Activated CD4-positive, CD25-positive, alpha-beta regulatory T cell (primary cell): ENCODE results near the gene TSPAN33.
"Not testable (repeated sequence)": the region's sequence is repeated elsewhere in the genome, so short reads cannot be mapped to it uniquely, and the experiment has no call there.

Experiments used
- DNase-seq, 4 experiments: peaks; one replicate each; lab custom pipeline; 2025; lab: John Stamatoyannopoulos, UW

TSPAN33 gene, protein sequence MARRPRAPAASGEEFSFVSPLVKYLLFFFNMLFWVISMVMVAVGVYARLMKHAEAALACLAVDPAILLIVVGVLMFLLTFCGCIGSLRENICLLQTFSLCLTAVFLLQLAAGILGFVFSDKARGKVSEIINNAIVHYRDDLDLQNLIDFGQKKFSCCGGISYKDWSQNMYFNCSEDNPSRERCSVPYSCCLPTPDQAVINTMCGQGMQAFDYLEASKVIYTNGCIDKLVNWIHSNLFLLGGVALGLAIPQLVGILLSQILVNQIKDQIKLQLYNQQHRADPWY

DNA sequence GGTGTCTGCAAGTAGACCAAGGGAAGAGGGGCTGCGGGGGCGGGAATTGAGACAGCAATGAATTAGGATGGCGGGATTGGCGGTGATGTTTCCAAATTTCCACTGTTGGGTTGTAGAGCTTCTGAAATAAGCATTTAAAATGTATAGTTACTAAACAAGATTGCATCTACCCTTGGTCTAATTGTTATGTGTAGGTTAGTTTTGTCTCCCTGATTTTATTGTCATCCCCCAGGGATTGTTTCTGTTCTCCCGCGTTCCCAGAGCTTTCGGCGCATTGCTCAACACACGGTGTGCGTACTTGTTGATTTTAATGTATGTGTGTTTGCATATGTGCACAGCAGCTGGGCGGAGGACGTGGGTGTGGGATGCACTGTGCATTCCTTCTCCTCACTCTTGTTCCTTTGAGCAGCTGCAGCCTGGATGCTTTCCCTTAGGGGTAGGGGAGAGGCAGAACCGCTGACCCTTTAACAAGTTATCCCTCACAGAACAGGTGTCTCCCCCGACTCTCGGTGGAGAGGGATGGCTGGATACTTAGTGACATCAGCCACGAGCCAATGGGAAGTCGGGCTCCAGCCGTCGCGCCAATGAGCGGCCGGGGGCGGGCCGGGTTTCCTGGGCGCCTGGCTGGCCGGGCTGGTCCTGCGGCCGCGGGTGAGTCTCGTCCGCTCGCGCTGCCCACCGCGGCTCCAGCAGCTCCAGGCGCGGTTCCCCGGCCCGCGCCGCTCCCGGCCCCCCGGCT lies at the start of gene TSPAN33:
TSS of gene TSPAN33 (plus strand) at position 613 of the 739 bp plus-strand sequence. CDS start 274 bp downstream, outside the sequence.
- DNase-seq = peak; percentile 15 to 48 (median 25)

DNA sequence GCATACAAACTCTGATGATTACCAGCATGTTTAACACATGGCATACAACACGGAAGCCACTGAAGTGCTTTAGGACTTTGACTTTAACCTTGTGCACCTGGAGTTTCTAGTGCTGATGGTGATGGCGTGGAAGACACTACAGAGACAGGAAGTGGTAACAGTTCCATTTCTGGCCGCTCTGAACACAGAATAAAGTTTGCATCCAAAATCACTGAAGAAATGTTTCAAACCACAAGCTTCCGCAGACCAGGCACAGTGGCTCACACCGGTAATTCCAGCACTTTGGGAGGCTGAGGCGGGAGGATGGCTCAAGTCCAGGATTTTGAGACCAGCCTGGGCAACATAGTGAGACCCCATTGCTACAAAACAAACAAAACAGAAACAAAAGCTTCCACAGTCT lies 49.2 kb upstream of the TSPAN33 start:
- DNase-seq = peak in 1 of 4 experiments; percentile 4

DNA sequence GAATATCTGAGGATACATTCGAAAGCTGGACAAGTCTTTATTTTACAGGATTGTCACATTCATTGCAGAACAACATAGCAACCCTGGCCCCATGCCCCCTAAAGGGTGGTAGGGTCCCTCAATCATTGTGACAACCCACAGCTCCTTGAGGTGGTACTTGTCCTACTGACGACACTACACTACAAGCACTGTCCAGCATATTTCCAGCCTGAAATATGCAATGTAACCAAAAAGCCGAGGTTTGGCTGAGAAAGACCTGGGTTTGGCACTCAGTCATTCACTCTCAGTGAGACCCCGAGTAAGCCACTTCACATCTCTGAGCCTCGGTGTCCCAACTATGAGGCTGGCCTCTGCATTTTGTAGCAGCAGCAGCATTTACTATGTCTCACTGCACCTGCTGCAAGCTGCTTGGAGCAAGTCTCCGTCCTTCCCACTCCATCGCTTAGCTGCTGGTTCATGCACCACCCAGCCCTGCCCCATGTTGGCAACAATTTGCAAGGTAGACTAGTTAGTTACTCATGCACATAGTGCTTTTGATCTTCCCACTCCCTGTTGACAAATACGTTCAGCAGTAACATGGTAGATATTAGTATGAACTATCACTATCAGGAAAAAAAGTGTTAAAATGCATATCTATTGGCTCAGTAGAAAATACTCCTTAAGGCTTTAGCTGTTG lies 46.0 kb upstream of the TSPAN33 start:
- no peak for DNase-seq

DNA sequence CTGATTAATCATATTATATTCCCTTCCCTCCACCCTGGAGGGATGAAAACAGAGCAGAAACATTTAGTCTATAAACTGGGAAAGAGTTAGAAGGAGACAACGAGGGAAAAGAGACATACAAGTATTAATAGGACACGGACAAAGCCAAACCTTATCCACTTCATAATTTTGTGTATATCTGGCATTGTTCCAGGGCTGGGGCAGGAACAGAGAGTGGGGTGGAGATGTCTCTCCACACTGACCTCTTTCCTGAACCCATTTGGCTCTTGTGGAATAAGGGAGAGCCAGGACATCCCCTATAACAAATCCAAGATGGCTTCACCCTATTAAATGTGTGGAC lies 43.7 kb upstream of the TSPAN33 start:
- DNase-seq = no peak

DNA sequence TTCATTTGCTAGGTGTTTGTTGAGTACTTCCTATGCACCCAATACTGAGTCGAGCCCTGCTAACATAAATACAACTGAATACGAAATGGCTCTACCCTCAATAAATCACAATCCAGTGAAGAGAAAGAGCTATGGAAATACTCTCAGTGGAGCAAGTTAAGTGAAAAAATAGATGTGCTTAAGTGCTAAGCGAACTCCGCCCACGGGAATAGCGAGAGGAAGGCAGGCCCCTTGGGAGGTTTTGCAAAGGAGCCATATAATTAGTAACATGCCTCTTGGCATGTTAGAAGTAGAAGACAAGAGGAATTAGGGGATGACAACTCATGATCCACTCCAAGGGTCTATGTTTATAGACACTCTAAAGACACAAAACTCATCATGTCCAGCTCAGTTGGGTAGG lies 42.8 kb upstream of the TSPAN33 start:
- DNase-seq = no peak

DNA sequence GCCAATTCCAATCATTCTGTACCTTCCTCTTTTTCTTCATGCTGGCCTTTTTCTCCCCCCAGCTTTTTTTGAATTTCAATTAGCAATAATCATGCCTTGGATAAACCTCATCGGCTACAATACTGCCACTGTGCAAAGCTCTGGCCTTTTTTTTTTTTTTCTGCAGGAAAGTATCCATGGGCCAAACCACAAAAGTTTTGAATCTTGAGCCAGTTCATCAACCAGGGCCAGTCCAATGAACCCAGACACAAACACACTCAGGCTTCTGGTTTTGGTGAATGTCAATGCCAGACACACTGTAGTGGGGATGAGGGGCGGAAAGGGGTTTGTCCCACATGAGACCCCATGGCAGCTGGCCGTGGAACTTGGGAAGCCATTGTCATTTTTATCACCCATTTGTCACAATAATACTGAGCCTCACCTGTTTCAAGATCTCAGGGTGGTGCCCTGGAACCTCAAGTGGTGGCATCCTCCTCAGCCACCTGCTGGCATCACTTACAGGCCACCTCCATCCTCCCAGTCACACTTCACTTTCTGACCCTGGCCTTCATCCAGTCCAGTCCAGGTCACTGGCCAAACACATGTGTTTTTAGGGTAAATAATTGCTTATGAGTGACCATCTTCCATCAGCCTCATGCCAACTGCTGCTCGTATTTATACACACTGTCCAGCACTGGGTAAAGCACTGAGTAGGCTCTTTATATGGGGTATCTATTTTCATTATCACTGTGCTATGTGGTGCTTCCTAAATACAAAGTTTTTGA lies 40.8 kb upstream of the TSPAN33 start:
- DNase-seq = no peak

DNA sequence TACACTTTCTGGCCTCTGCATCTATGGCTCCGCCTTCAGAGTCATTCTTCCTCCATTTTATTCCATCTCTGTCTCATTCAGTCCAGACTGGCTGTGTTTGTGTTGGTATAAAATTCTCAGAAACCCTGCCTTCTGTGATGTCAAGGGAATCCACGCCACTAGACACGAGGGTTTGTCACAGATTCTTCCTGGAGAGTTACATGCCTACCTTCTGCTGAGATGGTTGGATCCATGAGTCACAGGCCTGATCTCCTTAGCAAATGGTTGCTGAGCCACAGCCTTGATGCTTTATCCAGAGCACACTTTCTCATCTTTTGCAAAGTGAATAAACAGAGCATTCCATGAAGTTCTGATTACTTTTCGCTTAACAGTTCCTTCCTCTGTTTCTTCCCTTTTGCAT lies 35.9 kb upstream of the TSPAN33 start:
- DNase-seq = no peak

DNA sequence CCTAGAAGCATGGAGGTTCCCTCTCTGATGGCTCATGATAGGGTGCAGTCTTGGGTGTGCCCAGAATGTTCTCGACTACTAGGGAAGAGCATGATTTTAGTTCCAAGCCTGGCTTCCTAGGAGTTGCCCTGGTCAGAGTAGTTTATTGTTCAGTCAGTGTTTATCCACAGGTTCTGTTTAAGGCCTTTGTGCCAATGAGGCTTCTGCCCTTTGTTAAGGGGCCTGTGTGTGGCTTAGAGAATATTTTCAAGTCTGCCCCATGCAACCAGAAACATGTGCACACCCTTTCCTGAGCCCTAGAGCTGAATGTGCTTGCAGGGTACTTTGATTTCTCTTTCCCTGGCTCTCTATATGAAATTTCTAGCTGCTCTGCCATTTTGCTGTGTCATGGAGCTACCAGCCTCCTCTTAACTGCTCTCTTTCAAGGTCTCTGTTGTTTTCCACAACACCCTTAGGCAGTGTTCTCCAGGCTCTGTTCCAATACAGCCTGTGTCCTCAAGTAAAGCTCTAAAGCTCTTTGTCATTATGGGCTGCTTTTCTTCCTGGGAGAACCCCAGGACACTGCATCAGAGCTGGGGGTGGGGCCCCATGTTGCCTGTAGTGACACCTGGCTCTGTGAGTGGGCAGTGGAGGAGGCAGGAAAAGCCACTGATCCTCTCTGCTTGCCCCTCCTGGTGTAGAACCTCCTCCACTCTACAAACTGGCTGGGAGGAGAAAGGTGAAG lies 34.1 kb upstream of the TSPAN33 start:
- no peak for DNase-seq

DNA sequence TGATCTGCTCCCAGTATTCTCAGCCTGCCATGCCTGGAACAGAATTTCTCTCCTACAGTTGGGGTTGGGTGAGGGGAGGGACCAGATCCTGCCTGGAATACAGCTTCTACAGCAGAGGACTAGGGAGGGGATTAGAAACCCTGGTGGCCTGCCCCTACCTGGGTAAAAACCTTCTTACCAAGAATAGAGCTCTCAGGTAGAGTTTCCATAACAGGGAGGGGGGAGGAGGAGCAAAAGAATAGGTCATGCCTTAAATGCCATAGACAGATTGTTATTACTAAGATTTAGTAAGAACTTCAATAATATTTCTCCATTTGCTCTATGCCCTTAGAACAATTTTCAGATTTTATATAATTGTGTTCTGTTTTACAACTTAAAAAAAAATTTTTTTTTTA lies 33.5 kb upstream of the TSPAN33 start:
- no peak for DNase-seq

DNA sequence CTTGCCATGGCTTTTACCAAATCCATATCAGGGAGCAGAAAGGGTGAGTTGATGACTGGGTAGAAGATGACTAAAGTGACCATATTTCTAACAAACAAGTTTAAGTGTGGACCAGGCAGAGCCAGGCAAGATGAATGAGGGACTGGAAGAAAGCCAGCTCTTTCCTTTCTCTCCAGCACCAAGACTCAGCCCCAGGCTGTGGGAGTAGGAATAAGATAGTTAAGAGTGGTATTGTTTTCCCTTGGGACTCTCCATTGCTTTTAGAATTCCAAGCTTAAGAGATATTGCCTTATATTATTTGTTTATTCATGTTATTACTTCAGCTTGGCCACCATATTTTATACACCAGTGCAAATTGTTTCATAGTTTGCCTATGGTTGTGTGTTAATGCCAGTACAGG lies 28.8 kb upstream of the TSPAN33 start:
- no peak for DNase-seq

DNA sequence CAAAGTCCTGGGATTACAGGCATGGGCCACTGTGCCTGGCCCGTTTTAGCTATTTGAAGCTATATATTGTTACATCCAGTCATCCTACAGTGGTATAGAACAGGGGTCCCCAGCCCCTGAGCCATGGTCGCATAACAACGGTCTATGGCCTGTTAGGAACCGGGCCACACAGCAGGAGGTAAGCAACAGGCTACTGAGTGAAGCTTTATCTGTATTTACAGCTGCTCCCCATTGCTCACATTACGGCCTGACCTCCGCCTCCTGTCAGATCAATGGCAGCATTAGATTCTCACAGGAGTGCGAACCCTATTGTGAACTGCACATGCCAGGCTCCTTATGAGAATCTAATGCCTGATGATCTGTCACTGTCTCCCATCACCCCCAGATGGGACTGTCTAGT lies 26.3 kb upstream of the TSPAN33 start:
- no peak for DNase-seq

DNA sequence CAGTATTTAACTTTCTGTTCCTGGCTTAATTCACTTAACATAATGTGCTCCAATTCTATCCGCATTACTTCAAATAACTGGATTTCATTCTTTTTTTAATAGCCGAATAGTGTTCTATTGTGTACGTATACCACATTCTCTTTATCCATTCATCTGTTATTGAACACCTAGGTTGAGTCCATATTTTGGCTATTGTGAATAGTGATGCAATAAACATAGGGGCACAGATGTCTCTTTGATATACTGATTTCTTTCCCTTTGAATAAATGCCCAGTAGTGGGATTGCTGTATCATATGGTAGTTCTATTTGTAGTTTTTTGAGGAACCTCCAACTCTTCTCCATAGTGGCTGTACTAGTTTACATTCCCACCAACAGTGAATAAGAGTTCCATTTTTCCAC lies 25.5 kb upstream of the TSPAN33 start:
- DNase-seq = no peak

DNA sequence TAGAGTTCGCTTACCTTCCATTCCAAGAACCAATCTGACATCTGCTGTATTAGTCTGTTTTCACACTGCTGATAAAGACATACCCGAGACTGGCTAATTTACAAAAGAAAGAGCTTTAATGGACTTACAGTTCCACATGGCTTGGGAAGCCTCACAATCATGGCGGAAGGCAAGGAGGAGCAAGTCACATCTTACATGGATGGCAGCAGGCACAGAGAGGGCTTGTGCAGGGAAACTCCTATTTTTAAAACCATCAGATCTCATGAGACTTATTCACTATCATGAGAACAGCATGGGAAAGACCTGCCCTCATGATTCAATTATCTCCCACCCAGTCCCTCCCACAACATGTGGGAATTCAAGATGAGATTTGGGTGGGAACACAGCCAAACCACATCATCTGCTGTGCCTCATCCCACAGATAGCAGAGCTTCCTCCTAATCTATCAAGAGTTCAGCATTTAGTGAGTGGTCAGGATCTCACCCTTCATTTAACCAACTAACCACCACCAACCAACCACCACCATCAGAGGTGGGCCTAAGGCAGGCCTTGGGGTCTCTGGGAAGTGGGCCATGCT lies 22.9 kb upstream of the TSPAN33 start:
- not testable (repeated sequence) for DNase-seq

DNA sequence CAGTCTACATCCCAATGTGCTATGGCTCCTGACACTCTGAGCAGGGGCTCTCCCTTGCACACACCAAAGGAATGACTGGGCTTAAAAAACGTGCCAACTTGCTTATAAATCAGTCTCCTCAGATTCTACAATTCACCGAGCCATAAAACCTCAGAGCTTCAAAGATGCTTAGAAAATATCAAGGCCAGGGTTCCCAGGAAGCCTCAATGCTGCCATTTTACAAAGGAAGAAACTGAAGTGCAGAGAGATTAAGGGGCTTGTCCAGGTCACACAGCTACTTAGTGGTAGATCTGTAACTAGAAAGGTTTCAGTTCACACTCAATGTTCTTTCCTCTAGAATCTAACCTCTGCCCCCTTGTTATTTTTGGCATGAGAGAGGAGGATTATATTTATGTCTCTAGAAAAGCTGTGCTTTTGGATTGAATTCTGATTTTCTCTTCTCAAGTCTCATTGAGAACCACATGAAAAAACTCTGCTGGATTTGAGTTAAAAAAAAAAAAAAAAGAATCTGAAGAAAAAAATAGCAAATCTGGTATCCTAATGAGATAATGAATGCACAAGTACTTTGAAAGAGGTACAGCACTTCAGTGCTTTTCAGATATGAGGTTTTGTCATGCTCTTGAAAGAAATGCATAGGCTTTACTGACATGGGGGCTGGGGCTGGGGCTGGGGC lies 22.3 kb upstream of the TSPAN33 start:
- no peak for DNase-seq

DNA sequence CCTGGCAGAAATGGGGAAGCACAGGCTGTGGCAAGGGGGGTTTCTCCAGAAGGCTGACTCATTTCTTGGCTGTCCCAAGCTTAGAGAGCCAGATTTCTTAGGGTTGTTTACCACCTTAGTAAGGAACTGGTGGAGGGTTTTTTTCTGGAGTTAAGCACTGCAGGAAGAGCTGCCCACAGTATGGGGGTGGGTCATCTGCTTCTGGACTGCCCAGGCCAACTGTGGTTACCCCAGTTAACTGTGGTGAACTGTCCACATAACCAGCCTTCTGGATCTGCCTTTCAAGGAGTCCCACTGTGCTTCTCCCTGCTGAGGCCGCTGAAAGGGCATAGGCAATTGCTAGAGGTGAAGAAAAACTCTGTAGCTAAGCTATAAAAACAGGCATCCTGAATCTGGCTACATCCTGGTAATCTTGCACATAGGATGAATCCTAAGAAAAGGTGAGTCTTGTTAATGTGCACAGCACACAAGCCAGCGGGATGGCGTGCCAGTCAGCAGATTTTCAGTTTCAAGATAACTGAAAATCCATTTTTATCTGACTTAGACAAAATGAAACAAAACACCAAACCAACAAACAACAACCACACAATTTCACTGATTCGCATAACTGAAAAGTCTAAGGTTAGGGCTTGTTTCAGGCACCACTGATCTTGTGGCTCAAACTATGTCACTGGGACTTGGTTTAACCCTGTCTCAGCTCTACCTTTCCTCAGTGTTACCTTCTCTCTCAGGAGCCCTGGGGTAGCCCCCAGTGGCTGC lies 21.6 kb upstream of the TSPAN33 start:
- DNase-seq = no peak

DNA sequence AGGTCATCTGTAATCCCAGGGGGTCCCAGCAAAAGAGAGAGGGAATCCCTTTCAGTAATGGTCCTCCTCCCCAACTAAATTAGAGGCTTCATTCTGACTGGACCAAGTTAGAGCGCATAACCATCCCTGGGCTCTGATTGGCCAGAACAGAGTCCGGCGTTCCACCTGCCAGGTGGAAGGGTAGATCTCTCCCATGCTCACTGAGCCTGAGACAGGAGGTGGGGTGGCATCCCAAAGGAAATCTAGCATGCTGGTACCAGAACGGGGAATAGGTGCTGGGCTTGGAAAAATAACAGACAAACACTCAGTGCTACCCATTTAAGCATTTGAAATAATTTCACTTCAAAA lies 21.0 kb upstream of the TSPAN33 start:
- DNase-seq = no peak

DNA sequence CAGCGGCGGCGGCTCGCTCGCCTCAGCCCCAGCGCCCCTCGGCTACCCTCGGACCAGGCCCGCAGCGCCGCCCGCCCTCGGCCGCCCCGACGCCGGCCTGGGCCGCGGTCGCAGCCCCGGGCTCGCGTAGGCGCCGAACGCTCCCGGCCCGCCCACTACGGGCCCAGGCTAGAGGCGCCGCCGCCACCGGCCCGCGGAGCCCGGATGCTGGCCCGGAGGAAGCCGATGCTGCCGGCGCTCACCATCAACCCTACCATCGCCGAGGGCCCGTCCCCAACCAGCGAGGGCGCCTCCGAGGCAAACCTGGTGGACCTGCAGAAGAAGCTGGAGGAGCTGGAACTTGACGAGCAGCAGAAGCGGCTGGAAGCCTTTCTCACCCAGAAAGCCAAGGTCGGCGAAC lies 18.2 kb upstream of the TSPAN33 start:
- DNase-seq = no peak

DNA sequence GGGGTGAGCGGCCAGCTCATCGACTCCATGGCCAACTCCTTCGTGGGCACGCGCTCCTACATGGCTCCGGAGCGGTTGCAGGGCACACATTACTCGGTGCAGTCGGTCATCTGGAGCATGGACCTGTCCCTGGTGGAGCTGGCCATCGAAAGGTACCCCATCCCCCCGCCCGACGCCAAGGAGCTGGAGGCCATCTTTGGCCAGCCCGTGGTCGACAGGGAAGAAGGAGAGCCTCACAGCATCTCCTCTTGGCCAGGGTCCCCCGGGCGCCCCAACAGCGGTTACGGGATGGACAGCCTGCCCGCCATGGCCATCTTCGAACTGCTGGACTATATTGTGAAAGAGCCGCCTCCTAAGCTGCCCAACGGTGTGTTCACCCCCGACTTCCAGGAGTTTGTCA lies 17.4 kb upstream of the TSPAN33 start:
- DNase-seq = no peak

DNA sequence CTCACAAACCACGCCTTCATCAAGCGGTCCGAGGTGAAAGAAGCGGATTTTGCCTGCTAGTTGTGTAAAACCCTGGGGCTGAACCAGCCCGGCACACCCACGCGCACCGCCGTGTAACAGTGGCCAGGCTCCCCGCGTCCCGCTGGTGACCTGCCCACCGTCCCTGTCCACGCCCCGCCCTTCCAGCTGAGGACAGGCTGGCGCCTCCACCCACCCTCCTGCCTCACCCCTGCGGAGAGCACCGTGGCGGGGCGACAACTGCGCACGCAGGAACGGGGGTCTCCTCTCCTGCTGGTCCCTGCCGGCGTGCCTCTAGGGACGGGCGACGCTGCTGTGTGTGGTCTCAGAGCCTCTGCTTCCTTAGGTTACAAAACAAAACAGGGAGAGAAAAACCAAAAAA lies 16.9 kb upstream of the TSPAN33 start:
- no peak for DNase-seq

DNA sequence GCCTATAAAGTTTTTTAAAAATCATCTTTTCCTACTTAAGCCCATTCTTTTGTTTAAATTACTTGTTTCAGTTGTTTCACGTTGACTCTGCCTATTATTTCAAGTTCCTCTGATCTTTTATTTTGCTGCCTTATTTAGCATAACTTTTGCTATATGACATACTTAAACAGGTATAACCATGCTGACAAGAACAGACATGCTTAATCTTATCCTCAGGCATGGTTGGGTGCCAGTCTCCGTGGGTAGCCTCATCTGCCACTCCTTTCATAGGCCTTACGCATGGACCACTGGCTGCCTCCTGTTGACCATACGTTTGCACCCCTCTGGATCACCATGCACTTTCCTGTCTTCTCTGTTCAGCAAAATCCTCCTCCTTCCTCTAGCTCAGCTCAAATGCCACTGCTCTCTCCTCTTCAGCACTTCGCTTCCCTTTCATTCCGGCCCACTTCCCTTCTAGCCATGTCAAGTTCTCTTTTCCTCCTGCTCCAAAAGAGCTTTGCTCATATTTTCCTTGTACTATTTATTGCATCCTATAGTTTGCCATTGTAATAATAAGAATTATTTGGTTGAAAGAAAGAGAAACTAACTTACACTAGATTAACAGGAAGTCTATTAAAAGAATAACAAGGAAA lies 10.0 kb upstream of the TSPAN33 start:
- no peak for DNase-seq
